Activated T-cell treated with anti-CD3 and anti-CD28 coated beads, Interleukin-2, amount 50 U/mL, for 24 hours (primary cell): ENCODE results near the gene PYROXD2.
A peak's percentile ranks its signal among the peaks of the same experiment; 100 is the strongest.

Experiments used
- DNase-seq: peaks from one replicate; pipeline ENCODE4 v3.0.0-alpha.2; 2020
- H3K27ac Mint-ChIP-seq: 2 replicates; pipeline ENCODE4 v1.8.0; 2020; ENCODE audit warnings: mild to moderate bottlenecking, mixed read lengths
- H3K27me3 Mint-ChIP-seq: 2 replicates; pipeline ENCODE4 v1.8.0; 2020; ENCODE audit warnings: mixed read lengths
- H3K36me3 Mint-ChIP-seq: 2 replicates; pipeline ENCODE4 v1.8.0; 2020; ENCODE audit warnings: low read depth, mixed read lengths
- H3K4me1 Mint-ChIP-seq: 2 replicates; pipeline ENCODE4 v1.8.0; 2020; ENCODE audit warnings: low read depth, mixed read lengths
- H3K4me3 Mint-ChIP-seq: 2 replicates; pipeline ENCODE4 v1.8.0; 2020; ENCODE audit warnings: mild to moderate bottlenecking, moderate library complexity, mixed read lengths
- H3K9me3 Mint-ChIP-seq: 2 replicates; pipeline ENCODE4 v1.8.0; 2020; ENCODE audit warnings: mixed read lengths

The PYROXD2 gene

GRCh38 chr10:98414932-98415730 is at the start of gene PYROXD2:
TSS of gene PYROXD2 (minus strand) at chr10:98415182. CDS start at chr10:98415135, 47 bp downstream.
- Mint-ChIP-seq H3K9me3 (no peaks in the 10 kb centered on the region), H3K27ac (peak within 1 kb of the TSS; percentile 94), H3K36me3 (peaks cover 43% of the 10 kb centered on the region), H3K4me3 (peak within 1 kb of the TSS; percentile 74), H3K27me3 (no peaks in the 10 kb centered on the region), H3K4me1 (peaks cover 22% of the 10 kb centered on the region)
- peak; percentile 61 for DNase-seq

GRCh38 chr10:98463976-98464754 is 49.2 kb upstream of the PYROXD2 start:
- H3K27me3 Mint-ChIP-seq, result peaks cover 16% of the 10 kb centered on the region
- H3K36me3 Mint-ChIP-seq, result no peaks in the 10 kb centered on the region
- DNase-seq, result no peak
- H3K4me3 Mint-ChIP-seq, result no peak overlapping the region
- no peaks in the 10 kb centered on the region for H3K9me3 Mint-ChIP-seq
- peaks cover 12% of the 10 kb centered on the region for H3K4me1 Mint-ChIP-seq
- H3K27ac Mint-ChIP-seq, result no peak overlapping the region

GRCh38 chr10:98463016-98463415 is 48.0 kb upstream of the PYROXD2 start:
- H3K27ac Mint-ChIP-seq, result no peak overlapping the region
- H3K36me3 Mint-ChIP-seq, result no peaks in the 10 kb centered on the region
- H3K27me3 Mint-ChIP-seq, result peaks cover 10% of the 10 kb centered on the region
- DNase-seq, result no peak
- no peaks in the 10 kb centered on the region for H3K9me3 Mint-ChIP-seq
- H3K4me1 Mint-ChIP-seq, result peaks cover 6% of the 10 kb centered on the region
- H3K4me3 Mint-ChIP-seq, result no peak overlapping the region

GRCh38 chr10:98461500-98461842 is 46.5 kb upstream of the PYROXD2 start:
- no peak overlapping the region for H3K4me3 Mint-ChIP-seq
- no peak overlapping the region for H3K27ac Mint-ChIP-seq
- no peak for DNase-seq
- H3K27me3 Mint-ChIP-seq, result peaks cover 16% of the 10 kb centered on the region
- H3K9me3 Mint-ChIP-seq, result no peaks in the 10 kb centered on the region
- H3K4me1 Mint-ChIP-seq, result no peaks in the 10 kb centered on the region
- H3K36me3 Mint-ChIP-seq, result no peaks in the 10 kb centered on the region

DNA sequence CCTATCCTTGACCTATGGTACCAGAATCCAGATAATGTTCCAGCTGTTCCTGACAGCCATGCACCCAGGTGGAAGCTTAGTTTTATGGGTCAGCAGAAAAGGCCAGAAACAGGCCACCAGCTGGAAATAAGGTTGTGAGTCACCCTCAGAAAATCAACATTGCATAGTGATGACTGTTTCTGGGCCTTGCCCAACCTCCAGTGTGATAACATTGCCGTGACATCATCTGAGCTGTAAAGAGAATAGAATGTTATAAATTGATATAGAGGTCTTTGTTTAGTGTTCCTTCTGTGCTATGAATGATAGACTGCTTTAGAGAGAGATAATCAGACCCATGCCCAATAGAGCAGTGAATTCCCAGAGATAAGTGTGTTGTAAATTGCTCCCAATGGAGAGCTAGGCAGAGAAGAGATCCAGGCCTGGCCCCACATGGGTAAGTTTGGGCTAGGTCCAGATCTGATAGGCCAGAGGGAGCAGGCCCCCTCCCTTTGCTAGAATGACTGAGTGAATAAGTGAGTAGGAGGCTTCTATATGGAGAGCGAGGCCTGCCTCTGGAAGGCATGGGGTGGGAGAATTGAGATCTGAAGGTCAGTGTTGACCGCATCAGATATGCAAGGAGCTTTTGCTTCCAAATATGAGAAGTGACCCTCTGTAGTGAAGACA is 46.0 kb upstream of the PYROXD2 start:
- Mint-ChIP-seq H3K27me3 (peaks cover 16% of the 10 kb centered on the region), H3K27ac (no peak overlapping the region), H3K9me3 (no peaks in the 10 kb centered on the region), H3K36me3 (no peaks in the 10 kb centered on the region), H3K4me1 (no peaks in the 10 kb centered on the region), H3K4me3 (no peak overlapping the region)
- no peak for DNase-seq

DNA sequence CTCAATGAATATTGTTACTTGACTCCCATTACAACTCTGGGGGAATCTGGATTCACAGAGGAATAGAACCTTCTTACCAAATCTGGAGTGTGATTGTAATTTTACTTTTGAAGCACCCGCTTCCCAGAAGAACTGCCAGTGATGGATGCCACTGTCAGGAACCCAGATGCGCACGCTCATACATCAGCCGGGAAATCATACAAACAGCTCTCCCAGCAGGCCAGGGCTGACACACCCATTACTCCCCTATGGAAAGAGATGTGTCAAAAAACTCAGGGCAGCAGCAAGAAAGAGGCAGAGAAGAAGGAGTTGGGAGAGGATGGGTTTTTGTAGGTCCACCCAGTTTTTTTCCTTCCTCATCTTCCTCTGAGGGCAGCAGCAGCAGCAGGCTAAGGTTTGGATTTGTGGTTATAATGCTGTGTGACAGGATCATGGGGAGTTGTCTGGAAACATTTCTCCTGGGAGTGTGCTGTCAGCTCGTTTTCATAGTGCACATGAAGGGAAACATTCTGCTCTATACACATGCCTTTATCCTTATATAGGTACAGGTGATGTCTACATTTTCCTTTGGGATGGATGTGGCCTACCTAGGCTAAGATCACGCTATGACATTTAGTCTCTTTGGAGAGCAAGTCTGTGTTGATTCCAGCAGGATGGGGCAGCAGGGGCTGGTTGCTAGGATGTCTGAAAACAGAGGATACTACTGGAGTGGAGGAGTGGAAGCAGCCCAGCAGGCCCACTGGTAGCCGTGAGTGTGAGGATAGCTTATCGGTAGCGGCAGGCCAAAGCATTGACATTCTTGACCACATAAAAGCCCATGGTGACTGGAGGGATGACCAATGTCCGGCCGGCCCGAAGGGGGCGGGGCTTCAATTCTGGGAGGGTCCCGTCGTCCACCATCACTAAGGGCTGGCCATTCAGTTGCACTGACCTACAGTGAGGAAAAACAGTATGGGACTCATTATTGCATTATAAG is 44.1 kb upstream of the PYROXD2 start:
- Mint-ChIP-seq H3K27me3 (peaks cover 16% of the 10 kb centered on the region), H3K4me1 (no peaks in the 10 kb centered on the region), H3K9me3 (no peaks in the 10 kb centered on the region), H3K36me3 (no peaks in the 10 kb centered on the region), H3K4me3 (no peak overlapping the region), H3K27ac (no peak overlapping the region)
- no peak for DNase-seq

GRCh38 chr10:98457721-98458120 is 42.7 kb upstream of the PYROXD2 start:
- H3K36me3 Mint-ChIP-seq, result no peaks in the 10 kb centered on the region
- no peak overlapping the region for H3K27ac Mint-ChIP-seq
- DNase-seq, result no peak
- peaks cover 16% of the 10 kb centered on the region for H3K27me3 Mint-ChIP-seq
- no peaks in the 10 kb centered on the region for H3K4me1 Mint-ChIP-seq
- no peaks in the 10 kb centered on the region for H3K9me3 Mint-ChIP-seq
- H3K4me3 Mint-ChIP-seq, result no peak overlapping the region

DNA sequence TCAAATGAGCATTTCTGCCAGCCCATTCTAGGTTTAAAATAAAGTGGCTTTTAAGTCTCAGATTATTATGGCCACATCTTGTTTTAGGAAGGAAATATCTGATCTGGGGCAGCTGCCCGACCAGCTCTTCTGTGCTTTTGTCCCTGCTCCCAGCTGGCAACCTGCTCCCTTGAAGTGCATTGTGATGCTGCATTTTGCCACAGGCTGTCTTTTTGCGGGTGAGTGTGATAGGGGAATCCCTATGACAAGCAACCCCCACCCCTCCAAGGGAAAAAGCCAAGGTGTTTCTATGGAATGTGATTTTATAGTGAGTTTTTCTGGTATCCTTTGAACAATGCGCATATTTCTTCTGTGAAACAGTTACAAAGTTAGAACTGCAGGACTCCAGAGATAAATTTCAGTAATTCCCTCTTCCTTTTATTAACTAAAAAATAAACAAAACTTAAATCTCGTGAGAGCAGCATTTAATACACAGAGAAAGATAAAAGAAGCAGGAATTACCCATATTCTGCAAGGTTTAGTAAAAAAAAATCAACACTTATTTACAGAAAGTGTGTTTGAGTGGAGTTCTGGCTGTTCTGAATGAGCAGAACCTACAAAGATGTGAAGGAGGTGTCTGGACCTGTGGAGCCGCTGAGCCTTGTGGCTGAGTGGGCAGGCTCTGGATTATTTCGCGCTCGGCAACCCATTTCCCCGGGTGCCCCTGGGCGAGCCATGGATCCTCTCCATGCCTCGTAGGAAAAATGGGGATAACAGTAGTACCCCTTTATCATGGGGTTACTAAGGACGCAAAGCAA is 41.9 kb upstream of the PYROXD2 start:
- Mint-ChIP-seq H3K27me3 (peaks cover 16% of the 10 kb centered on the region), H3K9me3 (no peaks in the 10 kb centered on the region), H3K36me3 (no peaks in the 10 kb centered on the region), H3K4me3 (no peak overlapping the region), H3K27ac (no peak overlapping the region), H3K4me1 (no peaks in the 10 kb centered on the region)
- no peak for DNase-seq

DNA sequence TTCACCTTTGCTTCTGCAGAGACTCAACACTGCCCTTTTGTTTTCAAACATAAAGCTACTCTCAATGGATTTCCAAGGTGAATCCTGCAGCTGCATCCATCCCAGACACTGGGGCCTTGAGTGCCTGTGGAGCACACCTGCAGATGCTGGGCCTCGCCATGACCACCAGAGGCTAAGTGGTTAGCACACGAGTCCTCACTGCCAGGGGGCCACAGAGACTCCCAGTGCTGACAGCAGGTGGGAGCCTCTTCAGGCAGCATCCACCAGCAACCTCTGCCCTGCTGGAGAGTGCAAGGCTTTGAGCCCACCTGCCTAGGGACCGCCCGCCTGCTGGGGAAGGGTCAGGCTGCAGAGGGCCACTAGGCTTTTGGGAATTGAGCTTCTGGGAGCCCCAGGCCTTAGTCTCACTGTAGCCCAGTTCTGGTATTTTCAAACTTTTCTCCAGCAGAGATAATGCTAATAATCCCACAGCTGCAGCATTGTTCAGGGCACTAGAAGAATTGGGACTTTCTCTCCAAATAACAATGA is 41.1 kb upstream of the PYROXD2 start:
- no peaks in the 10 kb centered on the region for H3K36me3 Mint-ChIP-seq
- no peak for DNase-seq
- H3K27me3 Mint-ChIP-seq, result peaks cover 16% of the 10 kb centered on the region
- H3K4me1 Mint-ChIP-seq, result no peaks in the 10 kb centered on the region
- H3K27ac Mint-ChIP-seq, result no peak overlapping the region
- no peaks in the 10 kb centered on the region for H3K9me3 Mint-ChIP-seq
- H3K4me3 Mint-ChIP-seq, result no peak overlapping the region

- Mint-ChIP-seq H3K27ac (no peak overlapping the region), H3K4me3 (no peak overlapping the region), H3K36me3 (no peaks in the 10 kb centered on the region), H3K4me1 (peaks cover under 1% of the 10 kb centered on the region), H3K27me3 (peaks cover 19% of the 10 kb centered on the region), H3K9me3 (no peaks in the 10 kb centered on the region)
- DNase-seq, result no peak
These were observed 38.7 kb upstream of the PYROXD2 start for GRCh38 chr10:98453729-98454128.

DNA sequence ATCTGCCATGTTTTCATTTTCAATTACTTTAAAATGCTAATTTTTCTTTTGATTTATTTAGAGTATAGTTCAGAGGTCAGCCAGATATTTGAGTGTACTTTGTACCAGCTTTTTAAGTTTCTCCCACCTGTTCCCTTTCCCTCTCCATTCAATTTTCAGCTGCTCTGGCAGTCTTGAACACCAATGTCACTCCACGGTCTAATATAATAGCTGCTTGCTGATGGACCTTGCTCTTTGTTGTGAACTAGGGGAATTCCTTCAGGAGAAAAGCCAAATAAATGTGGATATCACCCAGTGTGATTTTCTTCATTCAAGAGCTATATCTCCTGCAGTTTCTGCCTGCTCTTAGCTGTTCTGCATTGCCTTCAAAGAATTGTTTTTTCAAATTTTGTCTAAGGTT is 35.6 kb upstream of the PYROXD2 start:
- DNase-seq, result no peak
- Mint-ChIP-seq H3K36me3 (peaks cover 9% of the 10 kb centered on the region), H3K27ac (no peak overlapping the region), H3K4me1 (peaks cover 14% of the 10 kb centered on the region), H3K4me3 (no peak overlapping the region), H3K27me3 (peaks cover 8% of the 10 kb centered on the region), H3K9me3 (no peaks in the 10 kb centered on the region)

DNA sequence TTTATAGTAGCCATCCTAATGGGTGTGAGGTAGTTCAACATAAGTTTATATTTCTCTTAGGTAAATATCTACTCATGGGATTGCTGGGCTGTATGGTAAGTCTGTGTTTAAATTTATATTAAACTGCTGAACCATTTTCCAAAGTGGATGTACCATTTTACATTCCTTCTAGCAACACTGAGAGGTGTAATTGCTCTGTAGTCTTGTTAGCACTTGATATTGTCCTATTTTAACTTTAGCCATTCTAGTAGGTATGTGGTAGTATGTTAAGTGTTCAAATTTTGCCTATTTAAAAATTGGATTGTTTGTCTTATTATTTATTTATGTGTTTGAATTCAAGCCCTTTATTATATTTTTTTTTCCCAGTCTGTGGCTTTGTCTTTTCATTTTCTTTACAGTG is 34.3 kb upstream of the PYROXD2 start:
- Mint-ChIP-seq H3K36me3 (peaks cover 20% of the 10 kb centered on the region), H3K9me3 (no peaks in the 10 kb centered on the region), H3K27ac (no peak overlapping the region)

DNA sequence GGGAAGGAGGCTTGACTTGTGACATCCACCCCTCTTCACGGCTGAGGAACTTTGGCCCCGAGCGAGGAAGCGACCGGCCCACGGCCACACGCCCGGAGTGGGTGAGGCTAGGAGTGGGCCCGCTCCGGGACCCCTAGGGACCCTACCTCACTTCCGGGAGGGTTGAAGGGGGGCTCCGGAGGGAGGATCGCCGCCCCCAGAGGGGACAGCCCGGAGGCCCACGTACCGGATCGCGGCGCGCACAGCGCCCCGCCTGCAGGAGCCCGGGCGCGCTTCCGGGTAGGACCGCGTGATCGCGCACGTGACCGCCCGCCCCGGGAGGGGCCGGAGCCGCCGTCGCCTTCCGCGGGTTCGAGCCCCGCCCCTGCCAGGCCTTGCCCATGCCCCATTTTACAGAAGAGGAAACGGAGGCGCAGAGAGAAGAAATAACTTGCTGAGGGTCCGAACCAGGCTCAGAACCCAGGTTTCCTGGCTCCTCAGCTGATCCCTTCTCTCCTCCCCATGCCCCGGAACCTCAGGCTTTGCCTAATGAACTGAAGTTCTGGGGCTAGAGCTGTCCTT is 31.8 kb upstream of the PYROXD2 start, which contains the start of gene HPS1:
Gene HPS1, minus strand, starts transcription at position 275 of the 561 bp plus-strand sequence. CDS start 3,695 bp downstream, outside the sequence.
- Mint-ChIP-seq H3K36me3 (peaks cover 45% of the 10 kb centered on the region), H3K9me3 (no peaks in the 10 kb centered on the region), H3K27me3 (peaks cover 3% of the 10 kb centered on the region), H3K4me3 (peak within 1 kb of the TSS; percentile 94), H3K4me1 (peaks cover 45% of the 10 kb centered on the region), H3K27ac (peak within 1 kb of the TSS; percentile 94)
- DNase-seq, result peak; percentile 91

More for the DNA sequence above, 34.3 kb upstream of the PYROXD2 start:
- no peak overlapping the region for H3K4me3 Mint-ChIP-seq
- peaks cover 8% of the 10 kb centered on the region for H3K27me3 Mint-ChIP-seq
- H3K4me1 Mint-ChIP-seq, result peaks cover 27% of the 10 kb centered on the region
- DNase-seq, result no peak
